ENCODE measurements around the gene CHRNA7.
"Not testable (repeated sequence)": the region's sequence is repeated elsewhere in the genome, so short reads cannot be mapped to it uniquely, and the experiment has no call there.

DNA sequence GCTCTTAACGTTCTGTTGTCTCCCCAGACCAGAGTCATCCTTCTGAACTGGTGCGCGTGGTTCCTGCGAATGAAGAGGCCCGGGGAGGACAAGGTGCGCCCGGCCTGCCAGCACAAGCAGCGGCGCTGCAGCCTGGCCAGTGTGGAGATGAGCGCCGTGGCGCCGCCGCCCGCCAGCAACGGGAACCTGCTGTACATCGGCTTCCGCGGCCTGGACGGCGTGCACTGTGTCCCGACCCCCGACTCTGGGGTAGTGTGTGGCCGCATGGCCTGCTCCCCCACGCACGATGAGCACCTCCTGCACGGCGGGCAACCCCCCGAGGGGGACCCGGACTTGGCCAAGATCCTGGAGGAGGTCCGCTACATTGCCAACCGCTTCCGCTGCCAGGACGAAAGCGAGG is 137.6 kb downstream of the CHRNA7 start:
- TF ChIP-seq EZH2 (IDR thresholded peaks at IDR 0.05); POLR2AphosphoS5 (IDR thresholded peaks at IDR 0.05; ENCODE audit: borderline replicate concordance, low read depth, low read length): not testable (repeated sequence)

Data from SK-N-MC (cell line).